ENCODE data around the gene HIVEP3. TPM values are rescaled to one million over a fixed set of nuclear protein-coding genes. Genes with fewer than 3 reads are reported as not detected.

The HIVEP3 gene
- total RNA-seq, 1 experiment from 2014 or later: 11.0 TPM

DNA sequence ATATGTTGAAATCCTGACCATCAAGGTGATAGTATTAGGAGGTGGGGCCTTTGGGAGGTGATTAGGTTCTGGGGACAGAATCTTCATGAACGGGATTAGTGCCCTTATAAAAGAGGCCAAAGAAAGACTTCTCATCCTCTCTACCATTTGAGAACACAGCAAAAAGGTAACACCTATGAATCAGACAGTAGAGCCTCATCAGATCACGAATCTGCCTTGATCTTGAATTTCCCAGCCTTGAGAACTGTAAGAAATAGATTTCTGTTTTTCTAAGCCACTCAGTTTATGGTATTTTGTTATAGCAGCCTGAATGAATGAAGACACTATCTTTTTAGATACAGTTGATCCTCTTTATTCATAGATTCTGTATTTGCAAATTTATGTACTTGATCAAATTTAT is 227.3 kb downstream of the HIVEP3 start:
- Histone ChIP-seq H3K27me3 (ENCODE audit: insufficient read depth, low read depth) (no peaks in the 10 kb centered on the region), H3K4me1 (replicated peaks; ENCODE audit: insufficient read depth) (no peaks in the 10 kb centered on the region), H3K4me3 (no peak overlapping the region), H3K27ac (no peak overlapping the region), H3K4me2 (no peak overlapping the region), H3K9me3 (ENCODE audit: insufficient read depth, low read depth) (no peaks in the 10 kb centered on the region), H3F3A (ENCODE audit: insufficient read depth, low read depth) (peaks cover 3% of the 10 kb centered on the region; the same call in 1 of the 2 replicates), H3K79me2 (ENCODE audit: low read depth) (no peaks in the 10 kb centered on the region), H4K20me1 (ENCODE audit: insufficient read depth) (no peaks in the 10 kb centered on the region), H3K36me3 (ENCODE audit: low read depth) (no peaks in the 10 kb centered on the region), H2AFZ (no peak overlapping the region), H3K9me2 (ENCODE audit: insufficient read depth) (no peaks in the 10 kb centered on the region)
- TF ChIP-seq, protein P1, sequence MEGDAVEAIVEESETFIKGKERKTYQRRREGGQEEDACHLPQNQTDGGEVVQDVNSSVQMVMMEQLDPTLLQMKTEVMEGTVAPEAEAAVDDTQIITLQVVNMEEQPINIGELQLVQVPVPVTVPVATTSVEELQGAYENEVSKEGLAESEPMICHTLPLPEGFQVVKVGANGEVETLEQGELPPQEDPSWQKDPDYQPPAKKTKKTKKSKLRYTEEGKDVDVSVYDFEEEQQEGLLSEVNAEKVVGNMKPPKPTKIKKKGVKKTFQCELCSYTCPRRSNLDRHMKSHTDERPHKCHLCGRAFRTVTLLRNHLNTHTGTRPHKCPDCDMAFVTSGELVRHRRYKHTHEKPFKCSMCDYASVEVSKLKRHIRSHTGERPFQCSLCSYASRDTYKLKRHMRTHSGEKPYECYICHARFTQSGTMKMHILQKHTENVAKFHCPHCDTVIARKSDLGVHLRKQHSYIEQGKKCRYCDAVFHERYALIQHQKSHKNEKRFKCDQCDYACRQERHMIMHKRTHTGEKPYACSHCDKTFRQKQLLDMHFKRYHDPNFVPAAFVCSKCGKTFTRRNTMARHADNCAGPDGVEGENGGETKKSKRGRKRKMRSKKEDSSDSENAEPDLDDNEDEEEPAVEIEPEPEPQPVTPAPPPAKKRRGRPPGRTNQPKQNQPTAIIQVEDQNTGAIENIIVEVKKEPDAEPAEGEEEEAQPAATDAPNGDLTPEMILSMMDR (conservative IDR thresholded peaks at IDR 0.05): no peak
- no peak for TF ChIP-seq EZH2 (IDR thresholded peaks at IDR 0.05; ENCODE audit: low read depth)
- ChIA-PET POLR2A (ENCODE audit: unreplicated experiment) (no interaction called here), CTCF (no interaction called here)
- BruUV-seq (replicated peaks): no TSS peak
- DNase-seq: no peak
- intact Hi-C loops (cut with micrococcal nuclease; ENCODE audit: unreplicated experiment): no loop called here

DNA sequence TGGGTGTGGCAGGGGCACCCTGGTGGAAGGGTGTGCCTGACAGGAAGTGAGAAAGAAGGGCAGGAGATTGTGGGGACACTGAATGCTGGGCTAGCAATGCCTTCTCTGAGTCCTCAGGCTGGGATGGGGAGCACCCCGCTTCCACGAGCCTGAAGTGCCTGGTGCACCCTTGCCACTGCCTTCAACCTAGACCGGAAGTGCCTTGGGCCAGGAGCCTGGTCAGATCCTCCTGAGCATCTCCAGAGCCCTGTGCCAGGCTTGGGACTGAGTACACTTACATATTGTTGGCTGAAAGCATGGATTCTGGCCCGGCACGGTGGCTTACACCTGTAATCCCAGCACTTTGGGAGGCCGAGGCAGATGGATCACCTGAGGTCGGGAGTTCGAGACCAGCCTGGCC is 228.4 kb downstream of the HIVEP3 start:
- Histone ChIP-seq H3F3A (ENCODE audit: insufficient read depth, low read depth) (peaks cover 3% of the 10 kb centered on the region; the same call in 1 of the 2 replicates), H3K27me3 (ENCODE audit: insufficient read depth, low read depth) (no peaks in the 10 kb centered on the region), H3K9me3 (ENCODE audit: insufficient read depth, low read depth) (no peaks in the 10 kb centered on the region), H3K4me1 (replicated peaks; ENCODE audit: insufficient read depth) (no peaks in the 10 kb centered on the region), H3K9me2 (ENCODE audit: insufficient read depth) (no peaks in the 10 kb centered on the region), H2AFZ (no peak overlapping the region), H3K36me3 (ENCODE audit: low read depth) (no peaks in the 10 kb centered on the region), H3K4me3 (no peak overlapping the region), H3K4me2 (no peak overlapping the region), H3K27ac (no peak overlapping the region), H4K20me1 (ENCODE audit: insufficient read depth) (no peaks in the 10 kb centered on the region), H3K79me2 (ENCODE audit: low read depth) (no peaks in the 10 kb centered on the region)
- ChIA-PET POLR2A (ENCODE audit: unreplicated experiment) (no interaction called here), CTCF (no interaction called here)
- TF ChIP-seq EZH2 (IDR thresholded peaks at IDR 0.05; ENCODE audit: low read depth): no peak
- TF ChIP-seq, protein P1 (conservative IDR thresholded peaks at IDR 0.05): no peak
- intact Hi-C loops (cut with micrococcal nuclease; ENCODE audit: unreplicated experiment): no loop called here
- no TSS peak for BruUV-seq (replicated peaks)
- DNase-seq: no peak

DNA sequence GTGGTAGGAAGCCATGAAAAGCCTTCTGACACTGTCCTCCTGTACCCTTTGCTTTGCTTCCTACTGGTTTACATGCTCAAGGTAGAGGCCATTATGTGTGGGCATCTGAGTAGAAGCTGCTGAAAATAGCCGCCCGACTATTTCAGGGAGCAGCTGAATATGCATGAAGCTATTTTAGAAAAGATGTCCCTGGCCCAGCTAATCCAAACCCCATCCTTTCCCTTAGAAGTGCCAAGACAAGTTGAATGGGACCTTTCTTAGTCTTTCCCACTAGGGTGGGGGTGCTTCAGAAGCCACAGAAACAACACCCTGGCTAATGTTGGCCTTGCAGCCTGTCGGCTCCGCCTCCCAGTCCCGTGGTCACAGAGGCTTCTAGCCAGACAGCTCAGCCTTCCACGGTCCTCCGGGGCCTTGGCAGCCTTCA is 229.2 kb downstream of the HIVEP3 start:
- peaks cover 3% of the 10 kb centered on the region; the same call in 1 of the 2 replicates for H3F3A ChIP-seq (ENCODE audit: insufficient read depth, low read depth)
- no TSS peak for BruUV-seq (replicated peaks)
- POLR2A ChIA-PET (ENCODE audit: unreplicated experiment): interaction anchor here (0.7 kb wide), 2 partner anchors 20 to 220 kb away, joined by 5 to 11 read pairs; no protein-coding TSS in a partner anchor
- no peak overlapping the region for H3K4me3 ChIP-seq
- no peak overlapping the region for H3K27ac ChIP-seq
- H2AFZ ChIP-seq: no peak overlapping the region
- H3K36me3 ChIP-seq (ENCODE audit: low read depth): no peaks in the 10 kb centered on the region
- H3K27me3 ChIP-seq (ENCODE audit: insufficient read depth, low read depth): no peaks in the 10 kb centered on the region
- no peak overlapping the region for H3K4me2 ChIP-seq
- H4K20me1 ChIP-seq (ENCODE audit: insufficient read depth): no peaks in the 10 kb centered on the region
- no peaks in the 10 kb centered on the region for H3K9me2 ChIP-seq (ENCODE audit: insufficient read depth)
- CTCF ChIA-PET: no interaction called here
- TF ChIP-seq, protein P1 (conservative IDR thresholded peaks at IDR 0.05): no peak
- TF ChIP-seq EZH2 (IDR thresholded peaks at IDR 0.05; ENCODE audit: low read depth): no peak
- intact Hi-C loops (cut with micrococcal nuclease; ENCODE audit: unreplicated experiment): no loop called here
- DNase-seq: no peak
- H3K4me1 ChIP-seq (replicated peaks; ENCODE audit: insufficient read depth): peaks cover 3% of the 10 kb centered on the region
- no peaks in the 10 kb centered on the region for H3K79me2 ChIP-seq (ENCODE audit: low read depth)
- no peaks in the 10 kb centered on the region for H3K9me3 ChIP-seq (ENCODE audit: insufficient read depth, low read depth)
